SKM-1 treated with dmso at 0.1 percent for 144 hours (cell line): Measurements from ENCODE around the gene SLC25A39.
A peak's percentile ranks its signal among the peaks of the same experiment; 100 is the strongest.
"Not testable (repeated sequence)": the region's sequence is repeated elsewhere in the genome, so short reads cannot be mapped to it uniquely, and the experiment has no call there.

Experiments
- DNase-seq: peaks from one replicate; lab custom pipeline; 2025; ENCODE audit not compliant: unreplicated experiment; lab: John Stamatoyannopoulos, UW

Gene SLC25A39

DNA sequence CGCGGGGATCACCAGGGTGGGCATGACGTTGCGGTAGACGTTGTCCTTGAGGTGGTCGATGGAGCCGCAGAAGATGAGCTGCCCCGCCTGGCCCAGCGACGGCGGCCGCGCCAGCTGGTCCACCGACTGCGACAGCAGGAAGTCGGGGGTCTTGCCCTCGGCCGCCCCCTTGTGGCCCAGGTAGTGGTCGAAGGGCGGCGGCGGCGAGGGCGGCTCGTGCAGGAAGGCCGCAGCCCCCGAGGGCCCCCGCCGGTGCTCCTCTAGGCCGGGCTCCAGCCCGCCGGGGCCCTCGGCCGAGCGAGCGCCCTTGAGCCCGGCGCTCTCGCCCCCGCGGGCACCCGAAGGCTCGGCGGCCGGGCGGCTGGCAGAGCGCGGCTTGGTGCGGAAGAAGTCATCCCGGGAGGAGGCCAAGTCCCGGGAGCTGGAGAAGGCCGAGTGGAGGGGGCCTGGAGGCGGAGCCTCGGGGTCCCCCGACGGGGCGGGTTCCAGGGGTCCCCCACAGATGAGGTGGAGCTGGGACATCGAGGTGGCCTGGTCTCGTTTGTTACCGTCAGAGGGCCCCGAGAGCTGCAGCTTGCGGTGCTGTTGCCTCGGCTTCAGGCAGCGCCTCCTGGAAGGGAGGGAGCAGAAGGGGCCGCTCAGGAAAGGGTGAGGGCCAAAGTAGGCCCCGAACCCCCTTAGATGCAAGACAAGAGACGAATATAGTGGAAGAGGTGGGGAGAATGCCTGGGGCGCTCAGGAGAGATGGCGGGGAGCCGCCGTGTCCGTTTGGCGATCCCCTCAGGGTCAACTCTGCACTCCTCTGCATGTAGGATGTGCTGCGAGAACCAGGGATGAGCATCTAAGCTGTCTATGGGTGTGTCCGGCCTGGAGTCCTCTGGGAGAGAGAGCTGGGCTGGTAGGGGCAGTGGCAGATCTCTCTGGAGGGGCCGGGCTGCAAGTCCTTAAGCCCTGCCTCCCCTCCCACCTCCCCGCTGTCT, 30.2 kb upstream of the SLC25A39 start:
- no peak for DNase-seq

DNA sequence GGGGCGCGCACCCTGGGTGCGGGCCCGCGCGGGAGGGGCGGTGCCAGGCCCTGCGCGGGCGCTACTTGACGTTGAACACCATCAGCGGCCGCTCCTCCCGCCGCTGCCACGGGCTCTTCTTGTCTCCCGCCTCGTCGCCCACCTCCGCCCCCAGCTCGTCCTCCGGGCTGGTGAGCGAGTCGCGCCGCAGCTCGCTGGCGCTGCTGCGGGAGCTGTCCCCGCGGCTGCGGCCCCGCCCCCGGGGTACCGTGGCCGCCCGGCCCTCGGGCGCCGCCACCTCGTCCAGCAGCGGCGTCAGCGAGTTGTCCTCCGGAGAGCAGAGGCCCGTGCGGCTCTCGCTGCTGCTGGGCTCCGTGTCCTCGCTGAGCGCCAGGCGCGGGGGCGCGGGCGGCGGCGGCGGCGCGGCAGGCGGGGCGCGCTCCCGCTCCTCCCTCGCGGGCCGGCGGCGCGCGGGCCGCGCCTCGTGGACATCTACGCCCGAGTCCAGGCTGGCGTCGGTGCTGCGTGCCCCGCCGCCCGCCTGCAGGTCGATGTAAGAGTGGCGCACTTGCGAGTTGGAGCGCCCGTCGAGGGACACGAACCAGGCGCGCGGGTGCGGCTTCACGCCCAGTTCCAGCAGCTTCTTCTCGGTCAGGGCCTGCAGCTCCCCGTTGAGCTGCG, 29.2 kb upstream of the SLC25A39 start:
- DNase-seq: no peak

DNA sequence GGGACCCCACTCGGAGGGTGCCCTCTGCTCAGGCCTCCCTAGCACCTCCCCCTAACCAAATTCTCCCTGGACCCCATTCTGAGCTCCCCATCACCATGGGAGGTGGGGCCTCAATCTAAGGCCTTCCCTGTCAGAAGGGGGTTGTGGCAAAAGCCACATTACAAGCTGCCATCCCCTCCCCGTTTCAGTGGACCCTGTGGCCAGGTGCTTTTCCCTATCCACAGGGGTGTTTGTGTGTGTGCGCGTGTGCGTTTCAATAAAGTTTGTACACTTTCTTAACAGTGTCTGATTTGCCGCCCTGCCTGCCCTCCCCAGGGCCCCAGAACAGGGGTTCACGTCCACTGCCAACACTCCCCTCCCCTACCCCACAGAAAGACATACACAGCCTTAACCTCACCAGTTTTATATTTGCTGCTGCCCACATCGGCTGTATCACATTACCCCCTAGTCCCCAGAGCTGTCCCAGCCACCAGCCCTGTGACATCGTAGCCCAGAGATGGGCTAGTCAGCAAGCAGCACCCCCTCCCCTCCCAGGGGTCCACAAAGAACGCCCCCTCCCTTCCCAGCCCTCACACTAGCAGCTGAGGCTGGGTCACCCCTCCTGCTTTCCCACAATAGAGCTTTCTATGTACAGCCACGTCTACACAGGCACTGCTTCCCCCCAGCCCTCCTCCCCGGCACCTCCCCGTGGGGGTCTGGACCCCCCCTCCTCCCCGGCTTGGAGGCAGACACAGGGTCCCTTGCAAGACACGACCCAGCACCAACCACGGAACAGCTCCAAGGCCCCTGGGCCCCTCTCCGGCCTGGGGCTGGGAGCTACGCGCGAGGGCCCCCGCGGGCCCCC, 28.4 kb upstream of the SLC25A39 start:
- no peak for DNase-seq

DNA sequence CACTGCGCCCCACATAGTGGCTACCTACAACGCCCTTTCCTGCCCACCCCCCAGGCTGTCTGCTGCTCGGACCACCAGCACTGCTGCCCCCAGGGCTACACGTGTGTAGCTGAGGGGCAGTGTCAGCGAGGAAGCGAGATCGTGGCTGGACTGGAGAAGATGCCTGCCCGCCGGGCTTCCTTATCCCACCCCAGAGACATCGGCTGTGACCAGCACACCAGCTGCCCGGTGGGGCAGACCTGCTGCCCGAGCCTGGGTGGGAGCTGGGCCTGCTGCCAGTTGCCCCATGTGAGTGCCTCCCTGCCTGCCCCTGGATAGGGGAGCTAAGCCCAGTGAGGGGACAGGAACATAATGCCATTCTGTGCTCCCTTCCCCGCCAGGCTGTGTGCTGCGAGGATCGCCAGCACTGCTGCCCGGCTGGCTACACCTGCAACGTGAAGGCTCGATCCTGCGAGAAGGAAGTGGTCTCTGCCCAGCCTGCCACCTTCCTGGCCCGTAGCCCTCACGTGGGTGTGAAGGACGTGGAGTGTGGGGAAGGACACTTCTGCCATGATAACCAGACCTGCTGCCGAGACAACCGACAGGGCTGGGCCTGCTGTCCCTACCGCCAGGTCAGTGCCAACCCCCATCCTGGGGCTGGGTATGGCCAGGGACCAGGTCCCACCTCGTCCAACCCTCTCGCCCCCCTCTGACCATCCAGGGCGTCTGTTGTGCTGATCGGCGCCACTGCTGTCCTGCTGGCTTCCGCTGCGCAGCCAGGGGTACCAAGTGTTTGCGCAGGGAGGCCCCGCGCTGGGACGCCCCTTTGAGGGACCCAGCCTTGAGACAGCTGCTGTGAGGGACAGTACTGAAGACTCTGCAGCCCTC, 27.6 kb upstream of the SLC25A39 start:
- DNase-seq: no peak

DNA sequence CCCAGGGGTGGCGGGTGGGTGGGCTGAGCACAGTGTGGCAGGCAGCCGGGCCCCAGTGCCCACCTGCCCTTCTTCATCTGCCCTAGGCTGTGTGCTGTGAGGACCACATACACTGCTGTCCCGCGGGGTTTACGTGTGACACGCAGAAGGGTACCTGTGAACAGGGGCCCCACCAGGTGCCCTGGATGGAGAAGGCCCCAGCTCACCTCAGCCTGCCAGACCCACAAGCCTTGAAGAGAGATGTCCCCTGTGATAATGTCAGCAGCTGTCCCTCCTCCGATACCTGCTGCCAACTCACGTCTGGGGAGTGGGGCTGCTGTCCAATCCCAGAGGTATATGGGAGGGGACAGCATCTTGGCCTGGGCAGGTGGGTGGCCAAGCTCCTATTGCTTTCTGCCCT, 26.8 kb upstream of the SLC25A39 start:
- no peak for DNase-seq

DNA sequence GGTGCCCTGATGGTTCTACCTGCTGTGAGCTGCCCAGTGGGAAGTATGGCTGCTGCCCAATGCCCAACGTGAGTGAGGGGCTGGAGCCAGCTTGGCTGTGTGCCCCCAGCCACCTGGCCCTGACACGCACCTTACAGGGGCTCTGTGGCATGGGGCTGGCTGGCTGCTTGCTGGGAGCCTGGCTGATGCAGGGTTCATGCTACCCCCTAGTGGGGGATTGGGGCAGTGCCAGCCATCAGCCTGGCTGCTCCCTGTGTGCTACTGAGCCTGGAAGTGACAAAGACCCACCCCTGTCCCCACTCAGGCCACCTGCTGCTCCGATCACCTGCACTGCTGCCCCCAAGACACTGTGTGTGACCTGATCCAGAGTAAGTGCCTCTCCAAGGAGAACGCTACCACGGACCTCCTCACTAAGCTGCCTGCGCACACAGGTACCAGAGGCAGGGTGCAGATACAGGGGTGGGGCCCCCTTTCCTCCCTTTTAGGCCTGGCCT, 26.2 kb upstream of the SLC25A39 start:
- peak; percentile 39 for DNase-seq

DNA sequence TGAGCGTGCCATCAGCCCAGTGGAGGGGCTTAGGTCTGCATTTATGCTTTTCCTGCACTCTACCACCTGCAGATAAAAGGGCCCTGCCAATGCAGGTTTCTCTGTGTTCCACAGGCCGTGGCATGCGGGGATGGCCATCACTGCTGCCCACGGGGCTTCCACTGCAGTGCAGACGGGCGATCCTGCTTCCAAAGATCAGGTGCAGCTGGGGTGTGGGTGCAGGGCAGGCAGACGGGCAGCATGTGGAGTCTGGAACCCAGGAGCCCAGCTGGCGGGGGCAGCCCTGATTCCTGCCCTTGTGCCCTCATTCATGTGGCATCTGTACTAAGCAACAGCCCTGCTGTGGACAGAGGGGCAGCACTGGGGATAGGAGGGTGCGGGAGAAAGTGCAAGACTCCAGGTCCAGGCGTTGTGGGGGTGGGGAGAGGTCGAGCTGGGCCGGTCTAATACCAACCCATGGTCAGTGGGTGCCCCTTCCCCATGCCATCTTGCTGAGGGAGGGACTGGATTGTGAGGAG, 25.0 kb upstream of the SLC25A39 start:
- DNase-seq: no peak

DNA sequence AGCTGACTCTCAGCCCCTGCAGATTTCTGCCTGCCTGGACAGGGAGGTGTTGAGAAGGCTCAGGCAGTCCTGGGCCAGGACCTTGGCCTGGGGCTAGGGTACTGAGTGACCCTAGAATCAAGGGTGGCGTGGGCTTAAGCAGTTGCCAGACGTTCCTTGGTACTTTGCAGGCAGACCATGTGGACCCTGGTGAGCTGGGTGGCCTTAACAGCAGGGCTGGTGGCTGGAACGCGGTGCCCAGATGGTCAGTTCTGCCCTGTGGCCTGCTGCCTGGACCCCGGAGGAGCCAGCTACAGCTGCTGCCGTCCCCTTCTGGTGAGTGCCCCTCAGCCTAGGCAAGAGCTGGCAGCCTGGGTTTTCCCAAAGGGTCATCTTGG, 24.4 kb upstream of the SLC25A39 start:
- DNase-seq: no peak

DNA sequence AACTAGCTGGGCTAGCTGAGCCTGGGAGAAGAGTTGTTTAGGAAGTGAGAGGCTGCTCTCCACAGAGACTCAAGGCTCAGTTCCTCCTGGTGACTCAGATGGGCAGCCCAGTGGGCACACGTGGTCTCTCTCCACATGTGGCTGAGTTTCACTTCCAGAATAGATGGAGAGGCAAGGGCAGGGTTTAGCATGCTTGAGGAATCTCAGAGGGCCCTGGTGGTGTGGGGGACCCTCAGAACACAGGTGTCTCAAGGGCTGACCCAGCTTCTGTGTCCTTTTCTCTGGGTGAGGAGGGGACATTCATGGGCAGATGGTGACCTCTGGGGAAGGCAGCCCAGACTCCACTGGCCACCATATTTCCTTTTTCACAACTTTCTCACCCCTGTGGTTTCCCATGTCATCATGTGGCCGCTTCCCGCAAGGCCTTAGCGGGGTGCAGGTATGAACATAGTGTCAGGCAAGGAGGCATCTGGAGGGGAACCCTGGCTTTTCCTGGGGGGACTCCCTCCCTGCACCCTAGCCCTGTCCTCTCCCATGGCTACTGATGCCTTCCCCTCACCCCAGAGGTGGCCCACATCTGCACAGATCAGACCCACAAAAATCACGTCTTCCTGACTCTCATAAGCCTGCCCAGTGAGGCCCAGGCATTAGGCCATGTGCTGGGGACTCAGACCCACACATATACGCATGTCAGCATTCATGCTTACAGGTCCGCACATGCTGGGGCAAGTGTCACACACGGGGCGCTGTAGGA, 23.8 kb upstream of the SLC25A39 start:
- DNase-seq: peak; percentile 91

DNA sequence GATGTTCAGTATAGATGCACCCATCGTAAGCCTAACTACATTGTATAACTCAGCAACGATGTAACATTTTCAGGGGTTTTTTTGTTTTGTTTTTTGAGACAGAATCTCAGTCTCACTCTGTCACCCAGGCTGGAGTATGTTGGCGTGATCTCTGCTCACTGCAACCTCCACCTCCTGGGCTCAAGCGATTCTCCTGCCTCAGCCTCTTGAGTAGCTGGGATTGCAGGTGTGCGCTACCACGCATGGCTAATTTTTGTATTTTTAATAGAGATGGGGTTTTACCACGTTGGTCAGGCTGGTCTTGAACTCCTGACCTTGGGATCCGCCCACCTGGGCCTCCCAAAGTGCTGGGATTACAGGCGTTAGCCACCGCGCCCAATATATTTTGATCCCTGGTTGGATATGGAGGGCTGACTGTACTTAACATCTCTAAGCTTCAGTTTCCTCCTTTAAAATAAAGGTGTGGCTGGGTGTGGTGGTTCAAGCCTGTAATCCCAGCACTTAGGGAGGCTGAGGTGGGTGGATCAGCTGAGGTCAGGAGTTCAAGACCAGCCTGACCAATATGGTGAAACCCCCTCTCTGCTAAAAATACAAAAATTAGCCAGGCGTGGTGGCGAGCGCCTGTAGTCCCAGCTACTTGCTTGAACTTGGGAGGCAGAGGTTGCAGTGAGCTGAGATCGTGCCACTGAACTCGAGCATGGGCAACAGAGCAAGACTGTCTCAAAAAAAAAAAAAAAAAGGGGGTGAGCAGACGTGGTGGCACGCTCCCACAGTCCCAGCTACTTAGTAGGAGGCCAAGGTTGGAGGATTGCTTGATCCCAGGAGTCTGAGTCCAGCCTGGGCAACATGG, 22.8 kb upstream of the SLC25A39 start:
- not testable (repeated sequence) for DNase-seq

DNA sequence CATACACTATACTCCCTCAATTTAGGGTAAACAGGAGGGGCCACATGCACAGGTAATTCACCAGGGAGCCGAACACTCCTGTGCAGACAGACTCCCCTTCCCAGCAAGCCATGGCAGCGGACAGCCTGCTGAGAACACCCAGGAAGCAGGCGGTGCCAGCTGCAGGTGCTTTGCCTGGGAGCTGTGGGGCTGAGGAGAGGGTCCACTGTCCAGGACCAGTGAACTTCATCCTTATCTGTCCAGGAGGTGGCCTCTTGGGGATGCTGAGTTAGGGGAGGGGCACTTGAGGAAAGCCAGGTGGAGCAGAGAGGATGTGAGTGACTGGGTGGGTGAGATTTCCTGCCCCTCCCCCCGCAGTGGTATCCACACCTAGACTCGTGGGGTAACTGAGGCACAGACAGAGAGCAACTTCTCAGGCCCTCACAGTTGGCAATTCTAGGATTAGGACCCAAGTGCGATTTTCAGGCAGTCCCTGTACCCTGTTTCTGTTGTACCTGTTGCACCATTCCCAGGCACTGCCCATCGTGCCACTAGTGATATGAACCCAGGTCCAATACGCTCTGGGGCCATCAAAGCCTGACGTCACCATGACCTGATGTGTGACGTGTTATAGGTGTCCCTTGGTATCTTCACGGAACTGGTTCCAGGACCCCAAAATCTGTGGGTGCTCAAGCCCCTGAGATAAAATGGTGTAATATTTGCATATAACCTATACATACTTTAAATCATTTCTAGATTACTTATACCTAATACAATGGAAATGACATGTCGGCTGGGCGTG, 21.6 kb upstream of the SLC25A39 start:
- DNase-seq: no peak

DNA sequence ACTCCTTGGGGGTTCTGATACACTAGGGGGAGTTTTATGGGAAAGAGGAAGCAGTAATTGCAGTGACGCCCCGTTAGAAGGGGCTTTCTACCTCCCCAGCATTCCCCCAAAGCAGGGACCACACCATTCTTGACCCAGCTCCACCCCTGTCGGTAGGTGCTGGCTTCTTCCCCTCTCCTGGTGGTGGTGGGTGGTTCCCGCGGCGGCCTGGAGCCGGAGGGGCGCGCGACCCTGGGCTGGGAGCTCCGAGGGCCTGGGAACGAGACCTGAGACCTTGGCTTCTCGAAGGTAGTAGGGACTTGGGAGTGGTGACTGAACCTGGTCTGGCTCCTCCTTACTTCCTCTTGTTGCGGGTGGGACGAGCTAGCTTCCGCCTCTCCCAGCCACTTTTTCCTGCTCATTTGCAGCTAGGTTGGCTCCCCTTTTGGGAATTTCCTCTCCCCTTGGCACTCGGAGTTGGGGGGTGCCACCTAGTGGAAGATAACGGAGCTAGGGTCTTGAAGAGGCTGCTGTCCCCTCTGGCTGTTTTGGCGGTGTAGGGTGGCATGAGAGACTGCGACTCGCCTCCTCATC, 20.9 kb upstream of the SLC25A39 start:
- DNase-seq: peak; percentile 41

DNA sequence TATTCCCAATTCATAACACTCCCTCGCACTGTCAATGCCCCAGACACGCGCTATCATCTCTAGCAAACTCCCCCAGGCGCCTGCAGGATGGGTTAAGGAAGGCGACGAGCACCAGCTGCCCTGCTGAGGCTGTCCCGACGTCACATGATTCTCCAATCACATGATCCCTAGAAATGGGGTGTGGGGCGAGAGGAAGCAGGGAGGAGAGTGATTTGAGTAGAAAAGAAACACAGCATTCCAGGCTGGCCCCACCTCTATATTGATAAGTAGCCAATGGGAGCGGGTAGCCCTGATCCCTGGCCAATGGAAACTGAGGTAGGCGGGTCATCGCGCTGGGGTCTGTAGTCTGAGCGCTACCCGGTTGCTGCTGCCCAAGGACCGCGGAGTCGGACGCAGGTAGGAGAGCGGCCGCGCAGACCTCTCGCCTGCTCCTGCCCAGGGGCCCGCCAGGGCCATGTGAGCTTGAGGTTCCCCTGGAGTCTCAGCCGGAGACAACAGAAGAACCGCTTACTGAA, 20.4 kb upstream of the SLC25A39 start, which contains the start of gene GRN:
Gene GRN, plus strand, starts transcription at position 364 of the 515 bp plus-strand sequence. CDS start 3,863 bp downstream, outside the sequence.
- peak; percentile 98 for DNase-seq

DNA sequence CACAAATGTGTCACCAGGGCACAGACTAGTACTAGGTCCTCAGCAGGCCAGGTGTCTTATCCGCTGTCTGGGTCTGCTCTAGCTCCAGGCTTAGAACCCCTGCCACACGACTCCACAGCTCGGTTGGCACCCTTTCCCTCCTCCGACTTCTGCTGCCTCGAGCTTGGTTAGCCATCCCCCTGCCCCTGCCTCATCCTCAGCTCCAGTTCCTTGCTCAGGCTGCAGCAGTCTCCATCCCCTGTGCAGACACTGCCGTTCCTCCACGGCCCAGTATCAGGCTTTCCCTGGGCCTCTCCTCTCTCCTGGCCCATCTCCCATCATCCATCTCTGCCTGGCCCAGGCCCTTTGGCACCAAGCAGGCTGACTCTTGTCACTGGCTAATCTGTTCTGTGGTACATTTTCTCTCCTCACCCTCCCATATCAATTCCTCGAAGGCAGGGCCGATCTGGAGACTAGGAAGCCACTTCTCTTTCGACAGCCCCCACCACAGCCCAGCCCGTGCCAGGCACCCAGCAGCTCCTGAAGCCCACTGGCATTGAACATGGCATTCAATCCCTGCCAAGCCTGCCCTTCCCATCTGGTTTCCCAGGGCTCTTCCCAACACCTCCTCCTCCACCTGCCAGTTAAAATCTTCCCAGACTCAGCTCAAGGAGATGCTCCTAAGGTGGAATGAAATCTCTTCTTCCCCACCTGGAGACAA, 19.0 kb upstream of the SLC25A39 start:
- DNase-seq: no peak

DNA sequence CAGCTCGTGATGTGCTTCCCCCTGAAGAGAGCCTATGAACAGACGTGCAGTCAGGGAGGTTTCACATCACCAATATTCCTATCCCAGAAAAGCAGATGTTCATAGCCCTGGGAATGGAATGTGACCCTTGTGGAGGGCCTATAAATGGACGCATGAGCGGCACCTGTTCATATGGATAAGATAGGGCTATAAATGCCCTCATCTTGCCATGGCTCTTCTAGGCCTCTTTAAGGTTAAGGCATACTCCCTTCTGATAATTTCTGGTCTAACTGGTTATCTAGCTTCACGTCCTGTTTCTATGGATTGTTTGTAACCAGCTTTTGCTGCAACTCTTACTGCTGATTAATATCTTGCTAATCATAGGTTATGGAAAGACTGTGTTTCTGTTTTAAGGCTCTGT, 15.9 kb upstream of the SLC25A39 start:
- DNase-seq: not testable (repeated sequence)

DNA sequence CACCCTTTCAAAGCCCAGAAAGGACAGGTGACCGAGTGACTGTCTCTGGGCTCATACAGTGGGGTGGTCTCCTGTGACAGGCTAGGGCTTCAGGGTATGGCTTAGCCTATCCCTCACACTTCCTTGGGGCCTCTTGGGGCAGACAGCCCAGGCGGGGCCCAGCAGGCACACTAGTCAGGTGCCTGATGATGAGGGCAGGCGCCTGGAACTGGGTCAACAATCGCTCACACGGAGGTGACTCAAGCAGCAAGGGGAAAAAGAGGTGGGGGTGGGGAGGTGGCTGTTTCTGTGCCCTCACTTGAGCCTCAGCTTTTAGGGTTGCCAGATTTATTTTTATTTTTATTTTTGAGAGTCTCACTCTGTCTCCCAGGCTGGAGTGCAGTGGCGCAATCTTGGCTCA, 14.1 kb upstream of the SLC25A39 start:
- DNase-seq: no peak
